ENCODE data around the gene UQCR11.

Gene UQCR11

DNA sequence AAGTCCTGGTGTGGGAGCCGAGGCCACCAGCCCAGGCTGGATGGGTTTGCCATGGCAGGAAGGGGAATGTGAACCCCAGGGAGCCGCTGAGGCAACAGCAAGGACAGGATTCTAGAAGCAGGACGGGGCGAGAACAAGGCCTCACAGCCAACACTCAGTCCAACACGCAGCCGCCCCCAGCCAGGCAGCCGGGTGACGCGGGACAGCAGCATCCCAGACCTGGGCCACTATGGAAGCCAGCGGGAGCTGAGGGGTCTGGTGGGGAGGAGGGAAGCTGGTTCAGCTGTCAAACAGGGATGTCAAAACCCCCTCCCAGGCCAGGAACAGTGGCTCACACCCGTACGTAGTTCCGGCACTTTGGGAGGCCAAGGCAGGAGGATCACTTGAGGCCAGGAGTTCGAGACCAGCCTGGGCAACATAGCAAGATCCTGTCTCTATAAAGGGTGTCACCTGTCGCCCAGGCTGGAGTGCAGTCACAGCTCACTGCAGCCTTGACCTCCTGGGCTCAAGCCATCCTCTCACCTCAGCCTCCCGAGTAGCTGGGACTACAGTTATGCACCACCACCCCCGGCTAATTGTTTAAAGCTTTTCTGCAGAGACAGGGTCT is 43.9 kb downstream of the UQCR11 start:
- Mint-ChIP-seq H3K27ac (no peak overlapping the region), H3K4me3 (no peak overlapping the region), H3K27me3 (ENCODE audit: low read depth) (no peaks in the 10 kb centered on the region), H3K36me3 (ENCODE audit: low read depth) (peaks cover 45% of the 10 kb centered on the region), H3K4me1 (peaks cover 5% of the 10 kb centered on the region), H3K9me3 (no peaks in the 10 kb centered on the region)
- TF ChIP-seq, protein P1, sequence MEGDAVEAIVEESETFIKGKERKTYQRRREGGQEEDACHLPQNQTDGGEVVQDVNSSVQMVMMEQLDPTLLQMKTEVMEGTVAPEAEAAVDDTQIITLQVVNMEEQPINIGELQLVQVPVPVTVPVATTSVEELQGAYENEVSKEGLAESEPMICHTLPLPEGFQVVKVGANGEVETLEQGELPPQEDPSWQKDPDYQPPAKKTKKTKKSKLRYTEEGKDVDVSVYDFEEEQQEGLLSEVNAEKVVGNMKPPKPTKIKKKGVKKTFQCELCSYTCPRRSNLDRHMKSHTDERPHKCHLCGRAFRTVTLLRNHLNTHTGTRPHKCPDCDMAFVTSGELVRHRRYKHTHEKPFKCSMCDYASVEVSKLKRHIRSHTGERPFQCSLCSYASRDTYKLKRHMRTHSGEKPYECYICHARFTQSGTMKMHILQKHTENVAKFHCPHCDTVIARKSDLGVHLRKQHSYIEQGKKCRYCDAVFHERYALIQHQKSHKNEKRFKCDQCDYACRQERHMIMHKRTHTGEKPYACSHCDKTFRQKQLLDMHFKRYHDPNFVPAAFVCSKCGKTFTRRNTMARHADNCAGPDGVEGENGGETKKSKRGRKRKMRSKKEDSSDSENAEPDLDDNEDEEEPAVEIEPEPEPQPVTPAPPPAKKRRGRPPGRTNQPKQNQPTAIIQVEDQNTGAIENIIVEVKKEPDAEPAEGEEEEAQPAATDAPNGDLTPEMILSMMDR (IDR thresholded peaks at IDR 0.05; ENCODE audit: unreplicated experiment in 3 of 3), result no peak

DNA sequence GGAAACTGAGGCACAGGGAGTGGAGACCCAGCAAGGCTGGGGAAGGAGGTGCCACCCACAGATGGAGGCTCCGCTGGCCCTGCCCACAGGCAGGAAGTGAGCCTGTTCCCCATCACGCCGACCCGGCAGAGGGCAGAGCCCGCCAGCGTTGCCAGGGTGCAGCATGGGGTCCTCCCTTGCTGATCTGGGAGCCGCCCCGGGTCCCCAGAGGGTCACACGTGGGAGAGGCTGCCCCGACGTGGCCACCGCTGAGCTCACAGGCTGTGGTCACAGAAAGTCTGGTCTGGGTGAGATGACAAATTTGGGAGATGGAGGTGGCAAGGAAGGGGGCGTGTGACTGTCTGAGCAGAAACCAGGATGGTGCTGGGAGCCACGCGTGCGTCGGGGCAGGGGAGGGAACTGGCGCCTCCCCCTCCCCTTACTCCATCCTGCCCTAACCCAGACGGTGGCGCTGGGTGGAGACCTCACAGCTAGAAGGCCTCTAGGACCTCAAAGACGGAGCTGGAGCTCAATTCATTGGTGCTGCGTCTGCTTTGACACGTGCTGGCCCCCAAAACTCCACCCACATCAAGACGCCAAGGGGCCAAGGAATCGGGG is 44.9 kb downstream of the UQCR11 start:
- H3K27me3 Mint-ChIP-seq (ENCODE audit: low read depth), result no peaks in the 10 kb centered on the region
- H3K9me3 Mint-ChIP-seq, result no peaks in the 10 kb centered on the region
- TF ChIP-seq, protein P1 (IDR thresholded peaks at IDR 0.05; ENCODE audit: unreplicated experiment in 3 of 3), result no peak
- H3K36me3 Mint-ChIP-seq (ENCODE audit: low read depth), result peaks cover 43% of the 10 kb centered on the region
- no peak overlapping the region for H3K4me3 Mint-ChIP-seq
- peak overlapping the region in 1 of 3 experiments; percentile 54 for H3K27ac Mint-ChIP-seq
- peaks cover 5% of the 10 kb centered on the region for H3K4me1 Mint-ChIP-seq

DNA sequence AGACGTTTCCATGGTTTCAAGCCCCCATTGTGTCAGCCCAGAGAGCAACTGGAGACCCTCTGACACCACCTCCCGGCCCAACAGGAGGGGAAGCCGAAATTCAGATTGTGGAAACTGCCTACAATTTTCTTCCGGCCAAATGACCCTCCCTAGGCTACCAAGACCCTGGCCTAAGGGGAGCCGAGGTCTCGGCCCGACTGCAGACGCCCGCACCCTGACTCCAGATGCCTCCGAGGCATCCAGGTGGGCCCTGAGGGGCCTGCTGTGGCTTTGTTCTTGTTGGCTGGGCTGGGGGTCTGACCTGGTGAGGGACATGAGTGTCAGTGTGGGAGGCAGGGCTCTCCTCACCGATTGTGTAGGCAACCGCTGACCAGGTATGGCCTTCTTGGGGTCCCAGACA is 46.7 kb downstream of the UQCR11 start:
- Mint-ChIP-seq H3K4me3 (no peak overlapping the region), H3K36me3 (ENCODE audit: low read depth) (peaks cover 38% of the 10 kb centered on the region), H3K4me1 (peaks cover 5% of the 10 kb centered on the region), H3K27ac (peak overlapping the region in 1 of 3 experiments; percentile 39), H3K9me3 (no peaks in the 10 kb centered on the region), H3K27me3 (ENCODE audit: low read depth) (no peaks in the 10 kb centered on the region)
- TF ChIP-seq, protein P1 (IDR thresholded peaks at IDR 0.05; ENCODE audit: unreplicated experiment in 3 of 3), result no peak

DNA sequence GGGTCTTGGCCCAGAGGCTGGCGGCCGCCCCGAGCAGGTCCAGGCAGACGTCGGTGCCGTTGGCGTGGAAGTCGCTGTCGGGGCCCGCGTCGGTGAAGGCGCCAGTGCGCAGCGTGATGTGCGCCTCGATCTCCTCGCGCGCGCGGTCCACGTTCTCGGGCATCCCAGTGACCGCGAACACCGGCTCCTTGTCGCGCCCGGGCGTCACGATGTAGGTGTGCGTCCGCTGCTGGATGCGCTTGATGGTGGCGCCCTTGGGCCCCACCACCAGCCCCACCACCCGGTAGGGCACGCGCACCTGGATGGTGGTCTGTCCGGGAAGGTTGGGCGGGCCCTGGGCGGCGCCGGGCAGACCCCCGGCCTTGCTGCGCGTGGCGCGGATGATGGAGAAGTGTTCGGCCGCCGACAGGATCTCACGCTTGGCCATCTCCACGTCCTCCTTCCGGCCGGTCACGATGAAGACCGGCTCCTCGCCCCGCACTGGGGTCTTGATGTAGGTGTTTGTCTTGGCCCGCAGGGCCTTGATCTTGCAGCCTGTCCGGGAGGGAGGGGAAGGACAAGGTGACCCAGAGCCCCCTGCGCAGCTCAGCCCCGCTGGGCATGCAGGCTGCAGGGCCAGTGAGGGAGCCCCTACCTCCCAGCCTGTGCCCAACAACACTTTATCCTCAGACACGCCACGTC is 48.7 kb downstream of the UQCR11 start:
- Mint-ChIP-seq H3K4me3 (no peak overlapping the region), H3K27ac (no peak overlapping the region)
- TF ChIP-seq, protein P1 (IDR thresholded peaks at IDR 0.05; ENCODE audit: unreplicated experiment in 3 of 3), result no peak

DNA sequence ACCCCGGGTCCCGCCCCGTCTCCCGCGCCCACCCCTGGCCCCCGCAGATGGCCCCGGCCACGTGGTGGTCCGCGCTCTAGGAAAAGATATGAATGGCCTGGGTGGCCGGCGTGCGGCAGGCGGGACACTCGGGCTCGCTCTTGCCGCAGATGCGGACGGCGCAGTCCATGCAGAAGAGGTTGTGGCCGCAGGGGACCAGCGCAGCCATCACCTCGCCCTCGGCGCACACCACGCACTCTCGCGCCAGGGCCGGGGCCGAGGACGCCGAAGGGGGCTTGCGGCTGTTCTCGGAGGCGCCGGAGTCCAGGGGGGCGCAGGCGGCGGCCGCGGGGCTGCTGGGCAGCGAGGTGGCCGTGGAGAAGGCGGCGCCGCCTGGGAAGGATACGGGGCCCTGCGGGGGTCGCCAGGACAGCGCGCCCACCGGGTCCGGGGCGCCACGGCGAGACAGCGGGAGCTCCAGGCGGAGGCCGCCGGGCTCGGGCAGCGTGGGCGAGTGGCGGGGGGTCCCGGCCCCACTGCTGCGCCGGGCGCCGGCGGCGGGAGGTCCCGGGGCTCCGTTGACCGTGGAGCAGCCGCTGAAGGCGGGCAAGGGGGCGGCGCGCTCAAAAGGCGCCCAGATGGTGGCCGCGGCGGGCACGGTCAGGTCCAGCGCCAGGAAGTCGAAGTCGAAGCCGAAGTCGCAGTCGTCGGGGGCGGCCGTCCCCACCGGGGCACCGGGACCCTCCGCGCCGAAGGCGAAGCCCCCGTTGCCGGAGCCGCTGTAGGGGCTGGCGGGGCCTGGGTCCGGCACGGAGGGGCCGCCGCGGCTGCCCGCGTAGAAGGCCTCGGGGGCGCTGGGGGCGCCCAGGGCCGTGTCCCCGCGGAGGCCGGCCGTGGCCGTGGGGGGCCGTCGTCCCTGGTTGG is 49.5 kb downstream of the UQCR11 start:
- Mint-ChIP-seq H3K27me3 (ENCODE audit: low read depth) (no peaks in the 10 kb centered on the region), H3K36me3 (ENCODE audit: low read depth) (peaks cover 22% of the 10 kb centered on the region), H3K4me1 (peaks cover 5% of the 10 kb centered on the region), H3K9me3 (no peaks in the 10 kb centered on the region), H3K4me3 (no peak overlapping the region), H3K27ac (no peak overlapping the region)
- TF ChIP-seq, protein P1 (IDR thresholded peaks at IDR 0.05; ENCODE audit: unreplicated experiment in 3 of 3), result no peak

More for the DNA sequence above, 48.7 kb downstream of the UQCR11 start:
- H3K27me3 Mint-ChIP-seq (ENCODE audit: low read depth), result no peaks in the 10 kb centered on the region
- no peaks in the 10 kb centered on the region for H3K9me3 Mint-ChIP-seq
- H3K4me1 Mint-ChIP-seq, result peaks cover 5% of the 10 kb centered on the region
- H3K36me3 Mint-ChIP-seq (ENCODE audit: low read depth), result peaks cover 26% of the 10 kb centered on the region
